Natural killer cell treated with Interleukin-12 subunit alpha and Interleukin-12 subunit beta and Interleukin-15 and Interleukin-18, amount 100 ng/mL, for 72 hours (primary cell): Measurements from ENCODE around the gene KIDINS220. TPM values are rescaled to one million over a fixed set of nuclear protein-coding genes. Genes with fewer than 3 reads are reported as not detected.
A peak's percentile ranks its signal among the peaks of the same experiment; 100 is the strongest.

Experiments
- ATAC-seq, 2 donors: fragments of 150-1000 bp; cut with Tn5 transposase in 1 of 2; sonication (Bioruptor Pico), chemical (Tn5 transposase) in 1 of 2; 2 replicates each; pipeline ENCODE4 v1.10.0; 2021
- DNase-seq: peaks from one replicate; pipeline ENCODE4 v3.0.0; 2022; ENCODE audit warnings: low spot score
- H3K27ac Mint-ChIP-seq, 2 donors: 1 replicate in 1 of 2; 2 replicates in 1 of 2; pipeline ENCODE4 v1.8.0; 2022; ENCODE audit warnings: mixed read lengths in 2 of 2, mild to moderate bottlenecking in 1 of 2, moderate library complexity in 1 of 2
- H3K27me3 Mint-ChIP-seq, 2 donors: 1 replicate in 1 of 2; 2 replicates in 1 of 2; pipeline ENCODE4 v1.8.0; 2022; ENCODE audit warnings: mixed read lengths in 2 of 2
- H3K36me3 Mint-ChIP-seq: one replicate; pipeline ENCODE4 v1.8.0; 2022; ENCODE audit warnings: mixed read lengths
- H3K4me1 Mint-ChIP-seq, 2 donors: 1 replicate in 1 of 2; 2 replicates in 1 of 2; pipeline ENCODE4 v1.8.0; 2022; ENCODE audit warnings: low read depth in 2 of 2, mixed read lengths in 2 of 2, mild to moderate bottlenecking in 1 of 2
- H3K4me3 Mint-ChIP-seq: one replicate; pipeline ENCODE4 v1.8.0; 2022; ENCODE audit warnings: mixed read lengths
- H3K9me3 Mint-ChIP-seq: 2 replicates; pipeline ENCODE4 v1.8.0; 2022; ENCODE audit warnings: mixed read lengths
- total RNA-seq, 2 donors: library from RNA; stranded (reverse); gene quantifications; one replicate each; pipeline ENCODE4 v1.2.3, GENCODE V29; 2022

The KIDINS220 gene
- total RNA-seq, 2 donors from 2014 or later, result 39.1 to 43.8 TPM

DNA sequence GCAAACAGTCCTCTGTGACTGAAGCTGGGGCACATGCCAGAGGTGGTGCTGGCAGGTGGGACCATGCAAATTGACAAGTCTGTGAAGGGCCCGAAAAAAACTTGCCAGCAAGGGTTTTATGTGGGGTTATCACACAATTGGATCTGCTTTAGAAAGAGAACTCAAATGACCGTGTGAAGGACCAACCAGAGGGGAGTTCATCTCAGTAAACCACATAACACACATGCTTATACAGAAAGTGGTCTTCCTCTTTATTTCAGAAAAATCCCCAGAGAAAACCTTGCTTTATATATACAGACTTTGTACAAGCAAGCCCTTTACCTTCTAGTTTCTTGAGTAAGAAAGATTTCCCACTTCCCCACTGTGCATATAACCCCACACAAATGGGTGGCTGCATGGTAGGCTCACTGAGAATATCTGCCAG lies 46.7 kb downstream of the KIDINS220 start:
- Mint-ChIP-seq H3K4me1 (peaks cover 3 to 8% of the 10 kb centered on the region in 2 donors), H3K27me3 (no peaks in the 10 kb centered on the region), H3K4me3 (no peak overlapping the region), H3K9me3 (no peaks in the 10 kb centered on the region), H3K27ac (no peak overlapping the region), H3K36me3 (peaks cover 28% of the 10 kb centered on the region)
- ATAC-seq (no peak), DNase-seq (no peak)

DNA sequence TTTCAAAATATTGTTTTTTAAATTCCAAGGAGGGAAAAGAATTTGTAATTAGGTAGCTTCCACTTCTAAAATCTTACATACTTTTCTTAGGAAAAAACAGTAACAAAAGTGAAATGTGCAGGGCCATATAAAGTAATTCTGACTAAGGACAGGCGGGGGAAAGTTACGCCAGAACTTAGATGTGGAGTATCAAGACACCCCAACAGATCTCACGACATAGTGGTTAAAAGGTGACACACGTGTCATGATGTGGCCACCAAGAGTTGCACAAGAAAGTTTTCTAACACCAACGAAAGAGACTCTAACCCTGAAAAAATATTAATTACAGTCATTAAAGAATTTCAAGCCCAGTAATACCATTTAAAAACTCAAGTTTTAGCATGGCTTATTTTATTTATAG lies 51.0 kb downstream of the KIDINS220 start:
- H3K27ac Mint-ChIP-seq, result no peak overlapping the region
- DNase-seq (no peak), ATAC-seq (peak; percentile 53 to 56)
- H3K9me3 Mint-ChIP-seq, result no peaks in the 10 kb centered on the region
- no peak overlapping the region for H3K4me3 Mint-ChIP-seq
- peaks cover 32% of the 10 kb centered on the region for H3K36me3 Mint-ChIP-seq
- peaks cover 0 to 7% of the 10 kb centered on the region in 2 donors for H3K4me1 Mint-ChIP-seq
- H3K27me3 Mint-ChIP-seq, result no peaks in the 10 kb centered on the region

- ATAC-seq (no peak), DNase-seq (no peak)
- no peak overlapping the region for H3K27ac Mint-ChIP-seq
- no peaks in the 10 kb centered on the region for H3K27me3 Mint-ChIP-seq
- no peaks in the 10 kb centered on the region for H3K9me3 Mint-ChIP-seq
- peaks cover 0 to 3% of the 10 kb centered on the region in 2 donors for H3K4me1 Mint-ChIP-seq
- H3K36me3 Mint-ChIP-seq, result peaks cover 35% of the 10 kb centered on the region
- no peak overlapping the region for H3K4me3 Mint-ChIP-seq
Observed at GRCh38 chr2:8779795-8780671, 57.4 kb downstream of the KIDINS220 start.

GRCh38 chr2:8774371-8774770 lies 63.0 kb downstream of the KIDINS220 start:
- no peaks in the 10 kb centered on the region for H3K9me3 Mint-ChIP-seq
- DNase-seq, result no peak

DNA sequence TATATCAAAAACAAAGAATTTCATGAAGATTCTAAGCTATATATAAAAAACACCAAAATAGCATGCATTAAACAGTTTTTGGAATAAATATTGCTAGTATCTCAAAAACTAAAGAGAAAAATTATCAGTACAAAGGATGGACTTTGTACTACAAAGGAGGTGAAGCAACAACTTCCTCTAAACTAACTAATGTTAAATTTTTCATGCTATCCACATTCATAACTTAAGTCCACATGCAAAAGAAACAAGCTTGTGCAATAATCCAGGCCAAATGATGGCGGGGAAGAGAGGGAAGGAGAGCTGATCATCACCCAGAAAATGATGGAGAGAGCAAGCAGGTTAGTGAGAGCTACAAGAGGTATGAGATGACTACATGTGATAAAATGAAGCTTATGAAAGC lies 70.1 kb downstream of the KIDINS220 start:
- peaks cover 4 to 5% of the 10 kb centered on the region in 2 donors for H3K4me1 Mint-ChIP-seq
- H3K27ac Mint-ChIP-seq, result no peak overlapping the region
- no peak for ATAC-seq

More at GRCh38 chr2:8774371-8774770, 63.0 kb downstream of the KIDINS220 start:
- no peak for ATAC-seq
- no peak overlapping the region for H3K4me3 Mint-ChIP-seq
- peaks cover 32% of the 10 kb centered on the region for H3K36me3 Mint-ChIP-seq
- H3K4me1 Mint-ChIP-seq, result no peaks in the 10 kb centered on the region
- H3K27me3 Mint-ChIP-seq, result no peaks in the 10 kb centered on the region
- H3K27ac Mint-ChIP-seq, result no peak overlapping the region

DNA sequence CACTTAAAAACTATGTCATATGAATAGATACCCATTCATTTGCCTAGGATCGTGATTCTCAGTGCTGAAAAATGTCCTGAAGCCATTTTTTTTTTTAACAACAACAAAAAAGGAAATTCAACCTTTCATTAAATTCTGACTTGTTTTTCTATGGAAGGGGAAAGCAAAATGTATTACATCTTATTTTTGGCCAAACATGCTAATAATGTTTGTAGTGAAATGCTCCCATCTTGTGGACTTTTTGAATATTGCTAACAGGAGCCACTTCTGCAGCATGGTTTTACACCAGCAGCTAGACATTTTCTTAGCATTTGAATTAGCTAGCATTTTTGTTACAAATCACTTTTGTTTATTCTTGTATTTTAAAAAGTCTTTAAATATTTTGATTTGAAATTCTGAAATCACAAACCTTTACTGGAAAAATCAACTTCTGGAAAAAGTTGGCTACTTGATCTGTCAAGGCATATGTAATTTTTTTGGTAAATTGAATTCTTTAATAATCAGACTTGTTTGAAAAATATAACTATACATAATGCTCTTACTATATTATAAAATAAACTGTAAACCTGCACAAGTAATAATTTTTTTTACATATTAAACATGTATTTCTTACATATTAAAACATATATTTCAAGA lies 75.8 kb downstream of the KIDINS220 start:
- H3K9me3 Mint-ChIP-seq, result no peaks in the 10 kb centered on the region
- peaks cover 0 to 4% of the 10 kb centered on the region in 2 donors for H3K4me1 Mint-ChIP-seq
- H3K36me3 Mint-ChIP-seq, result peaks cover 15% of the 10 kb centered on the region
- no peak overlapping the region for H3K4me3 Mint-ChIP-seq
- H3K27me3 Mint-ChIP-seq, result no peaks in the 10 kb centered on the region
- no peak for ATAC-seq
- no peak for DNase-seq
- no peak overlapping the region for H3K27ac Mint-ChIP-seq

More for the DNA sequence above, 70.1 kb downstream of the KIDINS220 start:
- no peaks in the 10 kb centered on the region for H3K27me3 Mint-ChIP-seq
- DNase-seq, result no peak
- no peaks in the 10 kb centered on the region for H3K9me3 Mint-ChIP-seq
- H3K36me3 Mint-ChIP-seq, result peaks cover 5% of the 10 kb centered on the region
- no peak overlapping the region for H3K4me3 Mint-ChIP-seq

DNA sequence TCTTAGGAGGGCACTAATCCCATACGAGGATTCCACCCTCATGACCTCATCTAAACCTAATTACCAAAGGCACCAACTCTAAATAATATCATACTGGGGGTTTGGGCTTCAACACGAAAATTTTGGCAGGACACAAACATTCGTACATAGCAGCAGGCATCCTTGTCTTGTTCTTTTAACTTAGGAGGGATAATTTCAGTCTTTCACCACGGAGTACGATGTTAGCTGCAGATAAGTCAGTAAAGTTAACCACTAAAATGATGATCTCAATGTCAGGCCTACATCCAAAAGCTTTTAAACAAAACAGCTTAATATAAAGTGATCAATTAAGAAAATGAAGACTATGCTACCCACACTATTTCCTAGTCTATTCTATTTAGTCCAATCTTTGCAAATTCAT lies 80.7 kb downstream of the KIDINS220 start:
- no peak overlapping the region for H3K27ac Mint-ChIP-seq
- DNase-seq (no peak), ATAC-seq (no peak)
- peaks cover 0 to 5% of the 10 kb centered on the region in 2 donors for H3K4me1 Mint-ChIP-seq
- H3K9me3 Mint-ChIP-seq, result no peaks in the 10 kb centered on the region
- no peaks in the 10 kb centered on the region for H3K27me3 Mint-ChIP-seq
- peaks cover 23% of the 10 kb centered on the region for H3K36me3 Mint-ChIP-seq
- H3K4me3 Mint-ChIP-seq, result no peak overlapping the region

GRCh38 chr2:8756230-8756629 lies 81.2 kb downstream of the KIDINS220 start:
- Mint-ChIP-seq H3K9me3 (no peaks in the 10 kb centered on the region), H3K27me3 (no peaks in the 10 kb centered on the region), H3K4me1 (peaks cover 0 to 5% of the 10 kb centered on the region in 2 donors), H3K4me3 (no peak overlapping the region), H3K27ac (no peak overlapping the region), H3K36me3 (peaks cover 23% of the 10 kb centered on the region)
- no peak for ATAC-seq
- no peak for DNase-seq

DNA sequence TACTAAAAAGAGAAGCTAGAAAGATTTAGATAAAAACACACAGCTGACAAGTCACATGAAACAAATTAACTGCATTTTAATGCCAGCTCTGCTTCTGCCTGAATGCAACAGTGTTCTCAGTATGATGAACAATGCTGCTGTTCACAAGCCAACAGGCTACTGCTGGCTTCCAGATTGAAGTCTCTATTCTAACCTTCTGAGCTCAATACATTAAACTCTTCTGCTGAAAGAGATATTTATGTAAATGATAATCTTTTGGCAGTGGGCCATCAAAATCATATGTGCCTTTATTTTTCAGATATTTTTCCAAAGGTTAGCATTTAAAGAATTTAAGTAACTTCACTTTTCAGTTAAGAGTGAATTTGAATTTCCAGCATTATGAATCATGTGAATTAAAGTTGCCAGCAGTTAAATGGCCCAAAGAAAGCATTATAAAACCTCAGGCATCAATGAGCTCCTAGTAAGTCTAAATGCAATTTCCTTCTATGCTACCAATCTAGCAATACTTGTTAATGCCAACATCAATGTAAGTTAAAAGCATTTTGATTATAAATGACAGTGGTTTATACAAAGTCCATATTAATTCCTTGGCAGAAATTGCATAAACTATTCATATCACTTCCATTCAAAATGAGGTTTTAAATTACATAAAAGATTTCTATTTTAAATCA lies 83.2 kb downstream of the KIDINS220 start:
- H3K27me3 Mint-ChIP-seq, result no peaks in the 10 kb centered on the region
- peaks cover 23% of the 10 kb centered on the region for H3K36me3 Mint-ChIP-seq
- H3K4me3 Mint-ChIP-seq, result no peak overlapping the region
- no peak for ATAC-seq
- H3K4me1 Mint-ChIP-seq, result peaks cover 0 to 5% of the 10 kb centered on the region in 2 donors
- H3K9me3 Mint-ChIP-seq, result no peaks in the 10 kb centered on the region
- DNase-seq, result no peak
- no peak overlapping the region for H3K27ac Mint-ChIP-seq

GRCh38 chr2:8753609-8754008 lies 83.8 kb downstream of the KIDINS220 start:
- Mint-ChIP-seq H3K4me1 (peaks cover 0 to 5% of the 10 kb centered on the region in 2 donors), H3K9me3 (no peaks in the 10 kb centered on the region), H3K27me3 (no peaks in the 10 kb centered on the region), H3K36me3 (peaks cover 21% of the 10 kb centered on the region), H3K4me3 (no peak overlapping the region), H3K27ac (no peak overlapping the region)
- DNase-seq (no peak), ATAC-seq (no peak)

GRCh38 chr2:8752385-8752784 lies 85.0 kb downstream of the KIDINS220 start:
- no peak overlapping the region for H3K27ac Mint-ChIP-seq
- peaks cover 11% of the 10 kb centered on the region for H3K36me3 Mint-ChIP-seq
- ATAC-seq (no peak), DNase-seq (no peak)
- H3K27me3 Mint-ChIP-seq, result no peaks in the 10 kb centered on the region
- H3K4me1 Mint-ChIP-seq, result peaks cover 0 to 5% of the 10 kb centered on the region in 2 donors
- H3K9me3 Mint-ChIP-seq, result no peaks in the 10 kb centered on the region
- no peak overlapping the region for H3K4me3 Mint-ChIP-seq

DNA sequence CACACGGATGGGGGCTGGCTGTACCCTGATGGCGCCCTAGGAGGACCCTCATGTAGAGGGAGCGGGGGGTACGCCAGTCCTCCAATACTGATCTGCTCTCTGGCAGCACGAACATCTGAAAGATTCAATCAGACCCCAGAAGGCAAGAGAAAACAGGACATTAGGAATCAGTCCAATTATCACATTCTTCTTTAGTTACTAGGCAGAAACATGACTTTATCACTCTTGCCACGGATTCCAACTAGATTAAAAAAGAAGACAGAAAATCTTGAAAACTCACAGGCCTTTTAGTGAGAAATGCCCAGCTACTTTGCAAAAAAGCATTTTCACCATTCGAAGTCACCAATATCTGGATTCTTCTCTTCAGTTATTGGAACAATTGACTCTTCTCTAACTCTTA lies 87.2 kb downstream of the KIDINS220 start:
- no peaks in the 10 kb centered on the region for H3K9me3 Mint-ChIP-seq
- H3K4me1 Mint-ChIP-seq, result peaks cover 0 to 5% of the 10 kb centered on the region in 2 donors
- H3K4me3 Mint-ChIP-seq, result no peak overlapping the region
- H3K27me3 Mint-ChIP-seq, result no peaks in the 10 kb centered on the region
- H3K27ac Mint-ChIP-seq, result no peak overlapping the region
- ATAC-seq (no peak), DNase-seq (no peak)
- H3K36me3 Mint-ChIP-seq, result no peaks in the 10 kb centered on the region

- peaks cover 8% of the 10 kb centered on the region for H3K36me3 Mint-ChIP-seq
- no peaks in the 10 kb centered on the region for H3K27me3 Mint-ChIP-seq
- H3K4me1 Mint-ChIP-seq, result no peaks in the 10 kb centered on the region
- H3K27ac Mint-ChIP-seq, result no peak overlapping the region
- H3K4me3 Mint-ChIP-seq, result no peak overlapping the region
- no peaks in the 10 kb centered on the region for H3K9me3 Mint-ChIP-seq
- no peak for DNase-seq
- no peak for ATAC-seq
Observed at GRCh38 chr2:8743261-8743660, 94.2 kb downstream of the KIDINS220 start.

DNA sequence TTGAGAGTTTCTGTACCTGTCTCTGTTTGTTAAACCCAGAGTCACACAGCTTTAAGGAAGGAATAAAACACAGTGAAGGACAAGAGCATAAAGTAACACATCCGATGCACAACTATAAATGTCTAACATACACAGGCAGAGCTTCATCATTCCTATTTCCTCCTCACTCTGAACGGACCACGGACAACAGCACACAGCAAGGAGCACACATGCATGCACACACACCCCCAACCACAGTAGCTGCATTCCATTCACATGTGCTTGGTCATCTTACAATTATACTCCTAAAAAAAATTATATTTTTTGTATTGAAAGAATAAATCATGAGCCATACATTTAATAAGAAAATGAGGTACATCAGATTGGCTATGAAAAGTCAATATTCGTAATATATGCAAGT lies 97.3 kb downstream of the KIDINS220 start:
- DNase-seq (no peak), ATAC-seq (no peak)
- H3K27me3 Mint-ChIP-seq, result no peaks in the 10 kb centered on the region
- no peak overlapping the region for H3K4me3 Mint-ChIP-seq
- H3K27ac Mint-ChIP-seq, result no peak overlapping the region
- peaks cover 8% of the 10 kb centered on the region for H3K36me3 Mint-ChIP-seq
- H3K4me1 Mint-ChIP-seq, result no peaks in the 10 kb centered on the region
- no peaks in the 10 kb centered on the region for H3K9me3 Mint-ChIP-seq
